DOHH2 (cell line): ENCODE measurements around the gene ATOH7.

Source experiments
- H3F3A ChIP-seq: fragments of 200-600 bp; sonication (generic), shearing (Covaris generic); 2 replicates; pipeline ENCODE4 v1.6.0; 2016; ENCODE audit warnings: antibody characterized with exemption, mild to moderate bottlenecking; ENCODE audit not compliant: control insufficient read depth, insufficient read depth
- H3K27ac ChIP-seq: fragments of 200-600 bp; sonication (generic); 2 replicates; pipeline ENCODE4 v1.5.1; 2014; ENCODE audit warnings: low read depth, mild to moderate bottlenecking, low read length, moderate library complexity
- H3K27me3 ChIP-seq: fragments of 200-600 bp; sonication (generic); 2 replicates; pipeline ENCODE4 v1.6.1; 2014; ENCODE audit warnings: mild to moderate bottlenecking, low read length, mixed read lengths; ENCODE audit not compliant: control insufficient read depth
- H3K36me3 ChIP-seq: fragments of 200-600 bp; sonication (generic); 2 replicates; pipeline ENCODE4 v1.6.1; 2014; ENCODE audit warnings: mild to moderate bottlenecking, low read length, moderate library complexity, mixed read lengths; ENCODE audit not compliant: control insufficient read depth
- H3K4me1 ChIP-seq: fragments of 200-600 bp; sonication (generic); 2 replicates; pipeline ENCODE4 v1.6.1; 2014; ENCODE audit warnings: mild to moderate bottlenecking, low read length, mixed read lengths; ENCODE audit not compliant: control insufficient read depth
- H3K4me2 ChIP-seq: fragments of 200-600 bp; sonication (generic); 2 replicates; pipeline ENCODE4 v1.6.0; 2014; ENCODE audit warnings: mild to moderate bottlenecking, low read length, moderate library complexity
- H3K4me3 ChIP-seq: fragments of 200-600 bp; sonication (generic); 2 replicates; pipeline ENCODE4 v1.5.1; 2014; ENCODE audit warnings: mild to moderate bottlenecking, low read length, mixed read lengths
- H3K79me2 ChIP-seq: fragments of 200-600 bp; sonication (generic); 2 replicates; pipeline ENCODE4 v1.6.1; 2014; ENCODE audit warnings: mild to moderate bottlenecking, low read length, mixed read lengths; ENCODE audit not compliant: control insufficient read depth
- H3K9me2 ChIP-seq: fragments of 200-600 bp; sonication (generic); replicated peaks from 2 replicates; pipeline ENCODE4 v1.6.1; 2014; ENCODE audit warnings: mild to moderate bottlenecking, low read length, mixed read lengths; ENCODE audit not compliant: control insufficient read depth
- H3K9me3 ChIP-seq: fragments of 200-600 bp; sonication (generic); 2 replicates; pipeline ENCODE4 v1.6.1; 2014; ENCODE audit warnings: antibody characterized with exemption, low read length, mixed read lengths; ENCODE audit not compliant: control insufficient read depth, insufficient read depth
- H4K20me1 ChIP-seq: fragments of 200-600 bp; sonication (generic); 2 replicates; pipeline ENCODE4 v1.6.0; 2014; ENCODE audit warnings: low read depth, mild to moderate bottlenecking, antibody characterized with exemption, low read length, moderate library complexity; ENCODE audit not compliant: control insufficient read depth, insufficient read depth
- CTCF ChIP-seq: fragments of 200-600 bp; sonication (generic); IDR thresholded peaks from one replicate; pipeline ENCODE4 v1.5.1; 2014; ENCODE audit warnings: antibody characterized with exemption, mild to moderate bottlenecking, low read depth, low read length; ENCODE audit not compliant: poor library complexity, severe bottlenecking
- EZH2phosphoT487 ChIP-seq: fragments of 200-600 bp; sonication (generic); IDR thresholded peaks from 2 replicates; pipeline ENCODE4 v1.6.1; 2017; ENCODE audit warnings: borderline replicate concordance, mild to moderate bottlenecking, antibody characterized with exemption, low read length, moderate library complexity, mixed read lengths

Gene ATOH7

GRCh38 chr10:68251625-68252495 lies 19.9 kb upstream of the ATOH7 start:
- Histone ChIP-seq H3K9me2 (no peaks in the 10 kb centered on the region), H3K4me1 (no peaks in the 10 kb centered on the region), H3K36me3 (no peaks in the 10 kb centered on the region), H3K4me2 (no peak overlapping the region), H3K79me2 (no peaks in the 10 kb centered on the region), H3K27ac (no peak overlapping the region), H3K27me3 (no peaks in the 10 kb centered on the region), H3F3A (no peaks in the 10 kb centered on the region), H3K4me3 (no peak overlapping the region), H3K9me3 (no peaks in the 10 kb centered on the region), H4K20me1 (no peaks in the 10 kb centered on the region)
- no peak for TF ChIP-seq EZH2phosphoT487
- no peak for TF ChIP-seq CTCF

- H3K27ac ChIP-seq = no peak overlapping the region
- H3K4me1 ChIP-seq = no peaks in the 10 kb centered on the region
- no peaks in the 10 kb centered on the region for H4K20me1 ChIP-seq
- no peak for TF ChIP-seq EZH2phosphoT487
- no peak for TF ChIP-seq CTCF
- H3K9me3 ChIP-seq = no peaks in the 10 kb centered on the region
- H3K9me2 ChIP-seq = no peaks in the 10 kb centered on the region
- H3K36me3 ChIP-seq = no peaks in the 10 kb centered on the region
- H3F3A ChIP-seq = no peaks in the 10 kb centered on the region
- no peaks in the 10 kb centered on the region for H3K27me3 ChIP-seq
- H3K4me3 ChIP-seq = no peak overlapping the region
- H3K4me2 ChIP-seq = no peak overlapping the region
- no peaks in the 10 kb centered on the region for H3K79me2 ChIP-seq
Measured at GRCh38 chr10:68251151-68251550, 19.2 kb upstream of the ATOH7 start.

DNA sequence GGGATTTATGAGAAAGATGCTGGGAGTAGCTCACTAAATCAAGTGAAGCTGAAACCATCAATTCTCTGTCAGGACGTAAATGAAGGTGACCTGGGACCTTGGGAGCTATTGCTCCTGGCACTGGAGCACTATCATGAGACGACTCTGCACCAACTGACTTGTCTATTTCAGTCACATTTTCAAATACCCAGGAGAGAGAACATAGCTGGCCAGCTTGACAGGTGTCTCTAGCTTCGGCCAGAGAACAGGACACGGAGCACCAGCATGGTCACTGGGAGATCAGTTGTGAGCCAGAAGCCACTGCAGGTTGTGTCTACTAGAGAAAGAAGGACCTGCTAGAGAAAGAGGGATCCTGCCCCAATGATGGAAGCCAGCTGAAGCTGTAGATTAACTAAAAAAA lies 17.4 kb upstream of the ATOH7 start:
- Histone ChIP-seq H3K9me3 (no peaks in the 10 kb centered on the region), H3K36me3 (no peaks in the 10 kb centered on the region), H3K27ac (no peak overlapping the region), H3F3A (no peaks in the 10 kb centered on the region), H3K4me3 (no peak overlapping the region), H3K27me3 (no peaks in the 10 kb centered on the region), H3K9me2 (no peaks in the 10 kb centered on the region), H3K4me2 (no peak overlapping the region), H3K79me2 (no peaks in the 10 kb centered on the region), H3K4me1 (no peaks in the 10 kb centered on the region), H4K20me1 (no peaks in the 10 kb centered on the region)
- no peak for TF ChIP-seq CTCF
- TF ChIP-seq EZH2phosphoT487 = no peak
